Measurements from ENCODE around the gene TOP3A. TPM values are rescaled to one million over a fixed set of nuclear protein-coding genes. Genes with fewer than 3 reads are reported as not detected.

TOP3A gene
- total RNA-seq, 2 donors from 2014 or later = 60.4 to 67.4 TPM

DNA sequence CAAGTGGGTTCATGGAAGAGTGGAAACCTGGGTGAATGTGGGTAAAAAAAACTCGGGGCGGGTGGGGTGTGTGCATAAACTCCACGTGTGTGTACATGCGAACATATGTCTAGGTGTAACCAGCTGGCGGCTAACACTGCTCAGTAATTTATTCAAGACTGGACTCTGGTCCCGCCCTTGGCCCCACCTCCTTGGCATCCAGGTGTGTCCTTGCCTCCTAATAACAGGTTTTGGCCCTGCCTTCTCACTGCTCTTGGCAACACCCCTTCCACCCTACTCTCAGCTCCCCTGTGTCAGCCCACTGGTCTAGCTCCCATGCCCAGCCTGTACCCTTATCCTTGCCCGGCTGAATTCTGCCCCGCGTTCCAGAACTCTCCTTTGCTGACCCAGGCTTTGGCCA is 64.5 kb downstream of the TOP3A start:
- Mint-ChIP-seq H3K27ac (peak overlapping the region; percentile 72), H3K27me3 (ENCODE audit: insufficient read depth) (no peaks in the 10 kb centered on the region), H3K9me3 (no peaks in the 10 kb centered on the region), H3K36me3 (ENCODE audit: low read depth) (peaks cover 74% of the 10 kb centered on the region), H3K4me3 (no peak overlapping the region), H3K4me1 (peaks cover 6% of the 10 kb centered on the region)
- Histone ChIP-seq H3K9ac (ENCODE audit: extremely low read depth, low read length, poor library complexity, severe bottlenecking) (no peak overlapping the region), H3K4me1 (ENCODE audit: control insufficient read depth, insufficient read depth, low read length) (no peaks in the 10 kb centered on the region), H3K36me3 (ENCODE audit: control insufficient read depth, insufficient read depth, low read length) (peaks cover 92% of the 10 kb centered on the region), H3K27me3 (ENCODE audit: control insufficient read depth, insufficient read depth, low read length, poor library complexity, severe bottlenecking) (no peaks in the 10 kb centered on the region), H3K9me3 (ENCODE audit: control insufficient read depth, low read length) (no peaks in the 10 kb centered on the region), H3K27ac (ENCODE audit: low read depth, low read length) (no peak overlapping the region), H3K4me3 (ENCODE audit: low read length) (no peak overlapping the region)
- 95 to 98% methylated on average over 9 of the region's 9 CpGs for WGBS, 2 experiments (ENCODE audit: insufficient coverage in 1 of 2, insufficient read length in 1 of 2)
- TF ChIP-seq, protein P1, sequence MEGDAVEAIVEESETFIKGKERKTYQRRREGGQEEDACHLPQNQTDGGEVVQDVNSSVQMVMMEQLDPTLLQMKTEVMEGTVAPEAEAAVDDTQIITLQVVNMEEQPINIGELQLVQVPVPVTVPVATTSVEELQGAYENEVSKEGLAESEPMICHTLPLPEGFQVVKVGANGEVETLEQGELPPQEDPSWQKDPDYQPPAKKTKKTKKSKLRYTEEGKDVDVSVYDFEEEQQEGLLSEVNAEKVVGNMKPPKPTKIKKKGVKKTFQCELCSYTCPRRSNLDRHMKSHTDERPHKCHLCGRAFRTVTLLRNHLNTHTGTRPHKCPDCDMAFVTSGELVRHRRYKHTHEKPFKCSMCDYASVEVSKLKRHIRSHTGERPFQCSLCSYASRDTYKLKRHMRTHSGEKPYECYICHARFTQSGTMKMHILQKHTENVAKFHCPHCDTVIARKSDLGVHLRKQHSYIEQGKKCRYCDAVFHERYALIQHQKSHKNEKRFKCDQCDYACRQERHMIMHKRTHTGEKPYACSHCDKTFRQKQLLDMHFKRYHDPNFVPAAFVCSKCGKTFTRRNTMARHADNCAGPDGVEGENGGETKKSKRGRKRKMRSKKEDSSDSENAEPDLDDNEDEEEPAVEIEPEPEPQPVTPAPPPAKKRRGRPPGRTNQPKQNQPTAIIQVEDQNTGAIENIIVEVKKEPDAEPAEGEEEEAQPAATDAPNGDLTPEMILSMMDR (conservative IDR thresholded peaks at IDR 0.05) = no peak
- no peak for DNase-seq

DNA sequence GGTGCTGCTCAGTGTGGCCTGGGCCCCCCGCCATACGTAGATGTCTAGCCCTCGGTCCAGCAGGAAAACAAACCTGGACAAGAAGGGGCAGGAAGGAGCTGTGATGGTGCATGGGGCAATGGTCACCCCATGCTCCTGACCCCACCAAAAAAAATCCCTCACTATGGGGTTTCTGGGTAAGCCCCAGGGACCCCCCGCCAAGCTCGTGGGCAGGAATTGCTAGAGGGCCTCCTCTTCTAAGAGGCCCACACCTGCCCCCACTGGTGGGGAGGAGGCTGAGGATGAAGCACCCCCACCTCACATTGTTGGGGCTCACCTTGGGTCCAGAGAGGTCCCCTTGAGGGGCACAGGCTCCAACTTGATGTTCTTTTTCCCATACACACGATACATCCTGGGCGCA is 66.0 kb downstream of the TOP3A start:
- WGBS, 2 experiments (ENCODE audit: insufficient coverage in 1 of 2, insufficient read length in 1 of 2) = 96 to 100% methylated on average over 1 to 7 of the region's 7 CpGs
- H3K27ac ChIP-seq (ENCODE audit: low read depth, low read length) = no peak overlapping the region
- no peaks in the 10 kb centered on the region for H3K27me3 ChIP-seq (ENCODE audit: control insufficient read depth, insufficient read depth, low read length, poor library complexity, severe bottlenecking)
- TF ChIP-seq, protein P1 (conservative IDR thresholded peaks at IDR 0.05) = no peak
- peaks cover 6% of the 10 kb centered on the region for H3K4me1 Mint-ChIP-seq
- H3K9me3 ChIP-seq (ENCODE audit: control insufficient read depth, low read length) = no peaks in the 10 kb centered on the region
- no peak overlapping the region for H3K9ac ChIP-seq (ENCODE audit: extremely low read depth, low read length, poor library complexity, severe bottlenecking)
- H3K4me3 ChIP-seq (ENCODE audit: low read length) = no peak overlapping the region
- H3K27me3 Mint-ChIP-seq (ENCODE audit: insufficient read depth) = no peaks in the 10 kb centered on the region
- no peak overlapping the region for H3K4me3 Mint-ChIP-seq
- H3K4me1 ChIP-seq (ENCODE audit: control insufficient read depth, insufficient read depth, low read length) = no peaks in the 10 kb centered on the region
- no peaks in the 10 kb centered on the region for H3K9me3 Mint-ChIP-seq
- H3K27ac Mint-ChIP-seq = no peak overlapping the region
- no peak for DNase-seq
- peaks cover 74% of the 10 kb centered on the region for H3K36me3 Mint-ChIP-seq (ENCODE audit: low read depth)
- peaks cover 84% of the 10 kb centered on the region for H3K36me3 ChIP-seq (ENCODE audit: control insufficient read depth, insufficient read depth, low read length)

DNA sequence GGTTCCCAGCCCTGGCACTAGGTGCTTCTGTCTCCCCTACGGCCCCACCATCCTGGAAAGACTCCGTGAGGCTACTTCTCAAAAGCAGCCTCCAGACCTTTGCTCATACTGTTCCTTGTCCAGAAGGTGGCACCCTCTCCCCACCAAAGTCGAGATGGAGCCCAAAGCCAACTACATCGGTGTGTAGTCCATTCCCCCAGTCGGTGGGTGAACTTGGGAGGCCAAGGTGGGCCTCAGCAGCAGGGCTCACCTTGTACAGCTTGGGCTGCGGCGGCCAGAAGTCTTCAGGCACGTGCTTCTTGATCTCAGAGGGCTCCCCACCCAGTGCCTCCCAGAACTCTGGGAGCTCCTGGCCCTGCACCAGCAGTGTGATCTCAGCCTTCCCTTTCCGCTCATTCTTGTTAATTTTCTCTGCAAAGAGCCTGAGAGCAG is 66.5 kb downstream of the TOP3A start:
- Mint-ChIP-seq H3K4me3 (no peak overlapping the region), H3K9me3 (no peaks in the 10 kb centered on the region), H3K27me3 (ENCODE audit: insufficient read depth) (no peaks in the 10 kb centered on the region), H3K4me1 (peaks cover 6% of the 10 kb centered on the region), H3K36me3 (ENCODE audit: low read depth) (peaks cover 74% of the 10 kb centered on the region), H3K27ac (peak overlapping the region; percentile 69)
- peaks cover 83% of the 10 kb centered on the region for H3K36me3 ChIP-seq (ENCODE audit: control insufficient read depth, insufficient read depth, low read length)
- TF ChIP-seq, protein P1 (conservative IDR thresholded peaks at IDR 0.05) = peak; percentile 75
- H3K27me3 ChIP-seq (ENCODE audit: control insufficient read depth, insufficient read depth, low read length, poor library complexity, severe bottlenecking) = no peaks in the 10 kb centered on the region
- no peak overlapping the region for H3K27ac ChIP-seq (ENCODE audit: low read depth, low read length)
- no peak overlapping the region for H3K9ac ChIP-seq (ENCODE audit: extremely low read depth, low read length, poor library complexity, severe bottlenecking)
- WGBS, 2 experiments (ENCODE audit: insufficient coverage in 1 of 2, insufficient read length in 1 of 2) = 68 to 76% methylated on average over 8 to 9 of the region's 9 CpGs
- peak; percentile 94 for DNase-seq
- no peak overlapping the region for H3K4me3 ChIP-seq (ENCODE audit: low read length)
- no peaks in the 10 kb centered on the region for H3K9me3 ChIP-seq (ENCODE audit: control insufficient read depth, low read length)
- H3K4me1 ChIP-seq (ENCODE audit: control insufficient read depth, insufficient read depth, low read length) = no peaks in the 10 kb centered on the region

Measured in endodermal cell (in vitro differentiated cells).